HT1080 (cell line): ENCODE results near the gene EIF3CL. TPM values are rescaled to one million over a fixed set of nuclear protein-coding genes. Genes with fewer than 3 reads are reported as not detected.
"Not testable (repeated sequence)": the region's sequence is repeated elsewhere in the genome, so short reads cannot be mapped to it uniquely, and the experiment has no call there.

Source experiments
- DNase-seq: peaks from one replicate; pipeline ENCODE4 v3.0.0-alpha.2; 2015; ENCODE audit warnings: low read depth
- polyA plus RNA-seq, 2 experiments: library from polyadenylated mRNA; depleted of rRNA; stranded (reverse); fragments of >200 nt; gene quantifications; 2 replicates each; pipeline ENCODE4 v1.2.3, GENCODE V29; 2015
- total RNA-seq: library from RNA; depleted of rRNA; stranded (reverse); fragments of >200 nt; shearing (Covaris generic); gene quantifications from 2 replicates; pipeline ENCODE4 v1.2.3, GENCODE V29; 2014; rRNA removed

The EIF3CL gene
- total RNA-seq = 198 and 268 TPM in 2 replicates
- polyA plus RNA-seq (2015; cell fraction: cytosol; rRNA removed) = 99.2 and 114 TPM in 2 replicates
- polyA plus RNA-seq (2015; cell fraction: nucleus; rRNA removed) = 159 and 169 TPM in 2 replicates

- DNase-seq = not testable (repeated sequence)
These were observed at the start of gene EIF3CL for GRCh38 chr16:28403220-28404072. EIF3CL (minus strand) TSS chr16:28403841; CDS start chr16:28403618, 223 bp downstream.

GRCh38 chr16:28447081-28447480, 43.4 kb upstream of the EIF3CL start:
- DNase-seq = not testable (repeated sequence)

- not testable (repeated sequence) for DNase-seq
These were observed 42.7 kb upstream of the EIF3CL start for GRCh38 chr16:28446388-28446787.

- not testable (repeated sequence) for DNase-seq
These were observed 40.3 kb upstream of the EIF3CL start for GRCh38 chr16:28443943-28444342.

GRCh38 chr16:28438899-28439298, 35.3 kb upstream of the EIF3CL start:
- not testable (repeated sequence) for DNase-seq

- not testable (repeated sequence) for DNase-seq
These were observed 31.7 kb upstream of the EIF3CL start for GRCh38 chr16:28435340-28435739.

- not testable (repeated sequence) for DNase-seq
These were observed 22.5 kb upstream of the EIF3CL start for GRCh38 chr16:28426060-28426680.

GRCh38 chr16:28421071-28421750, 17.6 kb upstream of the EIF3CL start:
- not testable (repeated sequence) for DNase-seq

GRCh38 chr16:28417033-28417432, 13.4 kb upstream of the EIF3CL start:
- DNase-seq = not testable (repeated sequence)

- not testable (repeated sequence) for DNase-seq
These were observed 10.9 kb upstream of the EIF3CL start for GRCh38 chr16:28414530-28414929.

- not testable (repeated sequence) for DNase-seq
These were observed 9.9 kb upstream of the EIF3CL start for GRCh38 chr16:28413585-28413984.

GRCh38 chr16:28392054-28392453, 11.6 kb downstream of the EIF3CL start:
- DNase-seq = not testable (repeated sequence)

- not testable (repeated sequence) for DNase-seq
These were observed 21.3 kb downstream of the EIF3CL start for GRCh38 chr16:28382177-28382867.

- not testable (repeated sequence) for DNase-seq
These were observed 25.8 kb downstream of the EIF3CL start for GRCh38 chr16:28377822-28378221.

- not testable (repeated sequence) for DNase-seq
These were observed 26.5 kb downstream of the EIF3CL start for GRCh38 chr16:28377108-28377625.

GRCh38 chr16:28375115-28375514, 28.5 kb downstream of the EIF3CL start:
- DNase-seq = not testable (repeated sequence)

GRCh38 chr16:28374281-28374680, 29.4 kb downstream of the EIF3CL start:
- not testable (repeated sequence) for DNase-seq

GRCh38 chr16:28367926-28368325, 35.7 kb downstream of the EIF3CL start:
- DNase-seq = not testable (repeated sequence)

- not testable (repeated sequence) for DNase-seq
These were observed 39.1 kb downstream of the EIF3CL start for GRCh38 chr16:28364268-28365173.
